Islet precursor cell (in vitro differentiated cells): ENCODE measurements around the gene ARL17B.
A peak's percentile ranks its signal among the peaks of the same experiment; 100 is the strongest.
"Not testable (repeated sequence)": the region's sequence is repeated elsewhere in the genome, so short reads cannot be mapped to it uniquely, and the experiment has no call there.

Experiments
- DNase-seq: peaks from one replicate; pipeline ENCODE4 v3.0.0-alpha.2; 2018

Gene ARL17B

DNA sequence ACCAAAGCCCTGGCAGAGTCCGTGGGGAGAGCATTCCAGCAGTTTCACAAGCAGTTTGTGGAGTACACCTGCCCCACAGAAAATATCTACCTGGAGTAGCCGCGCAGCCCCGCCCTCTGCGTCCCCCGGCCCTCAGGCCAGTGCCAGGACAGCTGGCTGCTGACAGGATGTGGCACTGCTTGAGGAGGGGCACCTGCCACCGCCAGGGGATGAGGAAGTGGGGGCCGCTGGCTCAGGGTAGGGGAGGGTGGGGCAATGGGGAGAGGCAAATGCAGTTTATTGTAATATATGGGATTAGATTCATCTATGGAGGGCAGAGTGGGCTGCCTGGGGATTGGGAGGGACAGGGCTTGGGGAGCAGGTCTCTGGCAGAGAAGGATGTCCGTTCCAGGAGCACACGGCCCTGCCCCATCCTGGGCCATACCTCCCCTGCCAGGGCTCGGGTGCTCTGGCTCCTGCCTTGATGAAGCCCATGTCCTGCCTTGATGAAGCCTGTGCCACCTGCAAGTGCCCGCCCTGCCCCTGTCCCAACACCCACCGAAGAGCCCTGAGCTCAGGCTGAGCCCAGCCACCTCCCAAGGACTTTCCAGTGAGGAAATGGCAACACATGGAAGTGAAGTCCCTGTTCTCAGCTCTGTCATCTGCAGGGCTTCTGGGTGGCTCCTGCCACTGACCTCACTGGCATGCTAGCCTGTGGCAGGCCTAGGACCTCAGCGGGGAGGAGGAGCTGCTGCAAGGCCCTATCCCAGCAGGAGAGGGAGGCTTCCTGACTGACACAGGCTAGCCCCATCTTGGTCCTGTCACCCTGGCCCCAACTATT lies 116.4 kb downstream of the ARL17B start:
- DNase-seq: peak; percentile 52

DNA sequence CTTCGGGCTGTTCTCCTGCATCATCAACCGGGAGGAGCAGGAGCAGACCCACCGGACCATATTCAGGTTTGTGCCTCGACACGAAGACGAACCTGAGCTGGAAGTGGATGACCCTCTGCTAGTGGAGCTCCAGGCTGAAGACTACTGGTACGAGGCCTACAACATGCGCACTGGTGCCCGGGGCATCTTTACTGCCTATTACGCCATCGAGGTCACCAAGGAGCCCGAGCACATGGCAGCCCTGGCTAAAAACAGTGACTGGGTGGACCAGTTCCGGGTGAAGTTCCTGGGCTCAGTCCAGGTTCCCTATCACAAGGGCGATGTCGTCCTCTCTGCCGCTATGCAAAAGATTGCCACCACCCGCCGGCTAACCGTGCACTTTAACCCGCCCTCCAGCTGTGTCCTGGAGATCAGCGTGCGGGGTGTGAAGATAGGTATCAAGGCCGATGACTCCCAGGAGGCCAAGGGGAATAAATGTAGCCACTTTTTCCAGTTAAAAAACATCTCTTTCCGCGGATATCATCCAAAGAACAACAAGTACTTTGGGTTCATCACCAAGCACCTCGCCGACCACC lies 117.1 kb downstream of the ARL17B start:
- DNase-seq: not testable (repeated sequence)

DNA sequence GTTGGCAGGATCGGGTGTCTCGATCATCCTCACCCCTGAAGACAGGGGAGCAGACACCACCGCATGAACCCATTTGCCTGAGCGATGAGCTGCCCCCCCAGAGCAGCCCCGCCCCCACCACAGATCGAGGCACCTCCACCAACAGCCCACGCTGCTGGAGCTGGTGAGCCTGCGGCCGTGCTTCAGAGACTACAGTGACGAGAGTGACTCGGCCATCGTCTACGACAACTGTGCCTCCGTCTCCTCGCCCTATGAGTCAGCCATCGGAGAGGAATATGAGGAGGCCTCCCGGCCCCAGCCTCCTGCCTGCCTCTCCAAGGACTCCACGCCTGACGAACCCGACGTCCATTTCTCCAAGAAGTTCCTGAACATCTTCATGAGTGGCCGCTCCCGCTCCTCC lies 117.6 kb downstream of the ARL17B start:
- peak; percentile 76 for DNase-seq

DNA sequence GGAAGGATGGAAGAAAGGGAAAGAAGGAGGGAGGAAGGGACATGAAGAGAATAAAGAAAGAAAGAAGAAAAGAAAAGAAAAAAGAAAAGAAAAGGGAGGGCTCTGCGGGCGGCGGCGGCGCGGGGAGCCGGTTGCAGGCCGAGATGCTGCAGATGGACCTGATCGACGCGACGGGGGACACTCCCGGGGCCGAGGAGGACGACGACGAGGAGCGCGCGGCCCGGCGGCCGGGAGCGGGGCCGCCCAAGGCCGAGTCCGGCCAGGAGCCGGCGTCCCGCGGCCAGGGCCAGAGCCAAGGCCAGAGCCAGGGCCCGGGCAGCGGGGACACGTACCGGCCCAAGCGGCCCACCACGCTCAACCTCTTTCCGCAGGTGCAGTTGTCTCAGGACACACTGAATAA lies 118.1 kb downstream of the ARL17B start:
- DNase-seq: peak; percentile 10

DNA sequence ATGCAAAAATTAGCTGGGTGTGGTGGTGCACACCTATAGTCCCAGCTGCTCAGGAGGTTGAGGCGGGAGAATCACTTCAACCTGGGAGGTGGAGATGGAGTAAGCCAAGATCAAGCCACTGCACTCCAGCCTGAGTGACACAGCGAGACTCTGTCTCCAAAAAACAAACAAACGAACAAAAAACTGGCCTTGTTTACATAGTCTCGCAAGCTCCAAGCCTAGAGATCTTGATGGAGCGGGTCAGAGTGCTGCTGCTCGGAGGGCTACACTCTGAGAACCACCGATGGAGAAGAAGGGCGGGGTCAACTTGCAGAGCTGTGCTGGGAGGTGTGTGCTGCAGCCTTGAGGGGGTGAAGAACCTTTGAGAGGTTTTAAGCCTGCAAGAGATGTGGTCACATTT lies 130.2 kb downstream of the ARL17B start:
- DNase-seq: not testable (repeated sequence)

DNA sequence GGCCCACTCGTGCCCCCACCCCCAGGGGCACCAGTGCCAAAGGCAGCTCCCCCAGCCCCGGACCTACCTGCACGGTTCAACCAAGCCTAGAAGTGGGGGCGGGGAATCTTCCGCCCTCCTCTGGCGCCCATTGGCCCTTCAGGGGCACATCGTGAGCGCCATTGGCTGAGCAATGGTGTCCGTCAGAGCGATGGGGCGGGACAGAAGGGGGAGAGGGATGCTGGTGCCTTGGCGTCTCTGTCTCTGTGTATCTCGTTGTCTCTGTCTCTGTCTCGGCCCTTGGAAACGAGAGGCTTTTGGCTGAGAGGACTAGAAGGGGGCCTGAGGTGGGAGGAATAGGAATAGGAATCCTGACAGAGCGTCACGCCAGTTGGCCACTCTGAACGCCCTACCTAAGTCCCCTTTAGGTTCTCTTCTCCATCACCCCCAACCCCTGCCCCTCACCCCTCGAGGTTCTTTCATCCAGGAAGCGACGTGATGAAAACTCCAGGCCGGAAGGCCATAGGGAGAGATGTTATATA lies 136.2 kb downstream of the ARL17B start:
- peak; percentile 100 for DNase-seq

DNA sequence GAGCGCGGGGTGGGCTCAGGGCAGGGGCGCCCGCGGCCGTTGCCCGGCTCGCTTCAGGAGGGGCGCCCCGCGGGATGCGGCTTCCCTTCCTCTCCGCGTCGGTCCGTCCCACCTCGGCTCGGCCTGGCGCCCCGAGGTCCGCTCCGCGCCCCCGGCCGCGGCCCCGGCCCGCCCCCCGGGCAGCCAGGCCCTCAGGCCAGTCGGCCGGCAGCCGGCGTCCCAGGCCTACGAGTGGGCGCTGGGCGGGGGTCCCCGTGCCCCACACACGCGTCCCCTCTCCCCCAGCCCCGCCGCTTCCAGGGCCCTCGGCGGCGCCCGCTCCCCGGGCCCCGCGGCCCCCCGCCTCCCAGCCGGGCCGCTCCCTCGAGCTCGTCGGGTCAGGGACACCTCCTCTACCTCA lies 136.7 kb downstream of the ARL17B start:
- DNase-seq: not testable (repeated sequence)
